Heart left ventricle (tissue), 16 donors: Measurements from ENCODE around the gene BCL2L12. TPM values are rescaled to one million over a fixed set of nuclear protein-coding genes. Genes with fewer than 3 reads are reported as not detected.

ENCODE experiments used
- ATAC-seq, 4 donors: fragments of 200-7000 bp; cut with Tn5 transposase; one replicate each; pipeline ENCODE4 v1.9.1; 2020 to 2022; ENCODE audit warnings: moderate library complexity in 4 of 4, mild to moderate bottlenecking in 3 of 4, moderate number of reproducible peaks in 1 of 4
- DNase-seq, 5 donors: peaks; one replicate each; pipeline ENCODE4 v3.0.0-alpha.2; 2020
- H3K27ac ChIP-seq, 12 donors: fragments of 200-600 bp; sonication (generic) in 4 of 12; one replicate each; pipeline versions ENCODE4 v1.5.0 to v1.8.0; 2016 to 2022; ENCODE audit warnings: mild to moderate bottlenecking in 2 of 12
- H3K27me3 ChIP-seq, 9 donors: fragments of 200-600 bp; sonication (generic) in 2 of 9; one replicate each; pipeline versions ENCODE4 v1.5.1 to v1.8.0; 2016 to 2022; ENCODE audit warnings: mild to moderate bottlenecking in 3 of 9
- H3K36me3 ChIP-seq, 9 donors: fragments of 200-600 bp; sonication (generic) in 2 of 9; one replicate each; pipeline versions ENCODE4 v1.5.0 to v1.8.0; 2018 to 2022; ENCODE audit warnings: mild to moderate bottlenecking in 2 of 9
- H3K4me1 ChIP-seq, 12 donors: fragments of 200-600 bp; sonication (generic) in 4 of 12; one replicate each; pipeline versions ENCODE4 v1.5.0 to v1.8.0; 2016 to 2022; ENCODE audit warnings: mild to moderate bottlenecking in 3 of 12
- H3K4me3 ChIP-seq, 12 donors: fragments of 200-600 bp; sonication (generic) in 4 of 12; one replicate each; pipeline versions ENCODE4 v1.5.0 to v1.8.0; 2017 to 2022; ENCODE audit warnings: mild to moderate bottlenecking in 9 of 12, moderate library complexity in 4 of 12
- H3K9me3 ChIP-seq, 12 donors: fragments of 200-600 bp; sonication (generic) in 4 of 12; one replicate each; pipeline versions ENCODE4 v1.5.0 to v1.8.0; 2016 to 2022; ENCODE audit warnings: mild to moderate bottlenecking in 1 of 12
- CTCF ChIP-seq, 12 donors: fragments of 200-600 bp; sonication (generic) in 4 of 12; IDR thresholded peaks; one replicate each; pipeline versions ENCODE4 v1.5.0 to v1.8.0; 2018 to 2022; ENCODE audit warnings: antibody characterized with exemption in 12 of 12, mild to moderate bottlenecking in 5 of 12
- POLR2A ChIP-seq, 2 donors: fragments of 450-650 bp; IDR thresholded peaks; one replicate each; pipeline ENCODE4 v1.6.1; 2017; ENCODE audit warnings: antibody characterized with exemption in 2 of 2, mild to moderate bottlenecking in 2 of 2, moderate library complexity in 2 of 2
- WGBS, 4 donors: extraction: QIAGEN DNeasy Blood & Tissue Kit in 2 of 4; methylation state at CpG; one replicate each; pipeline versions ENCODE4 v1.1.5 to v1.1.7; 2013 to 2018; 5-methylcytosine and 5-hydroxymethylcytosine counted together
- intact Hi-C, 10 donors: fragments of 100-400 bp; cut with DNase I; formaldehyde crosslinking; loops; one replicate each; pipeline versions ENCODE4 v1.11.1 to v1.14.2; 2022
- polyA plus RNA-seq, 2 donors: library from polyadenylated mRNA; stranded (reverse); fragments of 200-250 nt; gene quantifications; one replicate each; pipeline ENCODE4 v1.2.3, GENCODE V29; 2013
- total RNA-seq, 9 donors: library from RNA; depleted of rRNA in 2 of 9; stranded (reverse); fragments of >200 nt in 2 of 9; fragmentation: NEBNext Ultra II Directional in 3 of 9; extraction: Animal tissue kit (Norgen Biotek cat#: 25700) in 3 of 9; gene quantifications; one replicate each; pipeline versions ENCODE4 v1.1.0 to v1.2.4, GENCODE V29; 2016 to 2023
- donor health status: ischemic (EF 13 %, LVEDD 7.1; RV severe dilation, severe dysfunction).
- donor health status: healthy with polysubstance abuse.
- donor health status: DM: no; HTN: yes; CAD: no.
- donor health status: DM: no; HTN: no; CAD: no.
- donor health status: ischemic (EF 25% LVEDD 6.9; RV normal size, moderate dysfunction).
- donor health status: ischemic (EF 25% LVEDD 5.7; RV mildly dilated, moderate dysfunction).
- donor health status: healthy.
- donor health status: DM: yes; HTN: yes; CAD: no.
- donor health status: ischemic (EF 35%, LVEDD 5.7; RV mildly dilated, moderate dysfunction).
- donor health status: nonischemic (EF 11% LVEDD 7.7; RV severe dilation, severe dysfunction).
- donor health status: DM: yes; HTN: yes; CAD: no.
- donor health status: PGD.
- donor health status: ischemic (EF 29% LVEDD 5.4; RV normal size, mild dysfunction).
- donor health status: nonischemic (EF 23%, LVEDD 6.1; RV moderate dilation, normal function).

BCL2L12 gene
- total and polyA plus RNA-seq, 11 donors, result 5.9 to 18.6 (median 10.5) TPM

GRCh38 chr19:49676136-49676783 lies 10.5 kb downstream of the BCL2L12 start:
- WGBS, 4 donors, result 1 to 4% (median 2%) methylated on average over 26 to 27 of the region's 27 CpGs
- peaks cover 0 to 5% (median 4%) of the 10 kb centered on the region in 9 donors for H3K36me3 ChIP-seq
- H3K27me3 ChIP-seq, result no peaks in the 10 kb centered on the region
- H3K27ac ChIP-seq, result peak overlapping the region; percentile 76 to 97 (median 92)
- H3K9me3 ChIP-seq, result no peaks in the 10 kb centered on the region
- H3K4me3 ChIP-seq, result peak overlapping the region in 11 of 12 donors; percentile 7 to 100 (median 48)
- H3K4me1 ChIP-seq, result peaks cover 0 to 53% (median 40%) of the 10 kb centered on the region in 12 donors
- intact Hi-C loops, result loop anchor here in 7 of 10 donors (1.0 to 10.0 kb wide), 12 partner anchors 35 to 191 kb away; partner anchors contain the start of genes PRR12 (in 3 of the 7), PNKP (in 2 of the 7), RPS11 (in 2 of the 7) and RRAS (in 2 of the 7)
- TF ChIP-seq CTCF (IDR thresholded peaks at IDR 0.05) (no peak), POLR2A (IDR thresholded peaks at IDR 0.05) (peak in 1 of 2 donors; percentile 54)
- DNase-seq (peak; percentile 87 to 90 (median 88)), ATAC-seq (peak; percentile 37 to 55 (median 46))

DNA sequence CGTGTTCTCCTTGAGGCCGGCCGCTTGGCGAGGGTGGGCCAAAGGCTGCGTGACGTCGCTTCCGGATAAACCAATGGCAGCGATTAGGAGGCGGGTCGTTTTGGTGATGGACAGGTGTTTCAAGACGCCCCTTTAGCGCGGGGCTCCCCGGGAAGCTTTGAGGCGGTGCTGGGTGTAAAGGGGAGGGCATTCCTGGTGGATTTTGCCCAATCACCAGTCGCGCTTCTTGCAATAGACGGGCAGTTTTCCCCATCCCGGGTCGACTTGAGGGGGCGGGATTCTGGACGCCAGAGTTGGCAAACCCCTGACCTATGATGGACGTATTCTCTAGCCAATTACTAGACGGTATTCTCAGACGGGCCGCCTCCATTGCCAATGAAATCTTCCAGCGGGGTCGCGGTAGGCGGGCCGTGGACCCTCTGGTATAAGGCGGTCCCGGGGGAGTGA lies 11.1 kb downstream of the BCL2L12 start:
- Histone ChIP-seq H3K27ac (peak overlapping the region; percentile 80 to 100 (median 95)), H3K27me3 (no peaks in the 10 kb centered on the region), H3K9me3 (no peaks in the 10 kb centered on the region), H3K4me3 (peak overlapping the region; percentile 71 to 100 (median 94)), H3K36me3 (peaks cover 0 to 11% (median 10%) of the 10 kb centered on the region in 9 donors), H3K4me1 (peaks cover 0 to 57% (median 41%) of the 10 kb centered on the region in 12 donors)
- DNase-seq (peak; percentile 99 to 100 (median 100)), ATAC-seq (peak; percentile 87 to 92 (median 91))
- 0 to 1% (median 0%) methylated on average over 10 to 34 of the region's 34 CpGs for WGBS, 4 donors
- TF ChIP-seq CTCF (IDR thresholded peaks at IDR 0.05), result no peak
- TF ChIP-seq POLR2A (IDR thresholded peaks at IDR 0.05), result no peak
- intact Hi-C loops, result loop anchor here in 7 of 10 donors (1.0 to 10.0 kb wide), 14 partner anchors 36 to 234 kb away; partner anchors contain the start of genes PRR12 (in 3 of the 7), PNKP (in 2 of the 7), RPS11 (in 2 of the 7) and RRAS (in 2 of the 7)

GRCh38 chr19:49677231-49677900 lies 11.6 kb downstream of the BCL2L12 start, which contains the start of gene PRMT1:
Gene PRMT1 (plus strand): TSS chr19:49677271. CDS start chr19:49677281, 10 bp downstream.
- no peaks in the 10 kb centered on the region for H3K9me3 ChIP-seq
- DNase-seq (peak in 1 of 5 donors; percentile 77), ATAC-seq (peak in 2 of 4 donors; percentile 5 to 20)
- no peak for TF ChIP-seq CTCF (IDR thresholded peaks at IDR 0.05)
- peak in 1 of 2 donors; percentile 86 for TF ChIP-seq POLR2A (IDR thresholded peaks at IDR 0.05)
- H3K27ac ChIP-seq, result peak within 1 kb of the TSS; percentile 80 to 100 (median 95)
- H3K4me1 ChIP-seq, result peaks cover 0 to 54% (median 38%) of the 10 kb centered on the region in 12 donors
- WGBS, 4 donors, result 0 to 1% (median 0%) methylated on average over 15 to 57 of the region's 57 CpGs
- H3K4me3 ChIP-seq, result peak within 1 kb of the TSS; percentile 71 to 100 (median 94)
- no peaks in the 10 kb centered on the region for H3K27me3 ChIP-seq
- intact Hi-C loops, result loop anchor here in 7 of 10 donors (1.0 to 10.0 kb wide), 13 partner anchors 37 to 234 kb away; partner anchors contain the start of genes PRR12 (in 3 of the 7), PNKP (in 2 of the 7), RPS11 (in 2 of the 7) and AP2A1 (in 1 of the 7)
- H3K36me3 ChIP-seq, result peaks cover 0 to 17% (median 15%) of the 10 kb centered on the region in 9 donors
